KMS-11 (cell line): ENCODE data around the gene SRGN.
A peak's percentile ranks its signal among the peaks of the same experiment; 100 is the strongest.

Experiments used
- H2AFZ ChIP-seq: fragments of 200-600 bp; sonication (generic); 2 replicates; pipeline ENCODE4 v1.6.1; 2016; ENCODE audit warnings: antibody characterized with exemption, mixed run types, low read depth
- H3K27ac ChIP-seq: fragments of 200-600 bp; sonication (generic); 2 replicates; pipeline ENCODE4 v1.6.1; 2016; ENCODE audit warnings: mild to moderate bottlenecking, mixed run types
- H3K27me3 ChIP-seq: fragments of 200-600 bp; sonication (generic); 2 replicates; pipeline ENCODE4 v1.6.1; 2017; ENCODE audit warnings: mild to moderate bottlenecking, low read depth, mixed run types, moderate library complexity; ENCODE audit not compliant: insufficient read depth
- H3K36me3 ChIP-seq: fragments of 200-600 bp; sonication (generic); 2 replicates; pipeline ENCODE4 v1.6.1; 2017; ENCODE audit warnings: mild to moderate bottlenecking, mixed run types; ENCODE audit not compliant: insufficient read depth
- H3K4me1 ChIP-seq: fragments of 200-600 bp; sonication (generic); 2 replicates; pipeline ENCODE4 v1.6.1; 2016; ENCODE audit warnings: mild to moderate bottlenecking, low read depth, mixed run types; ENCODE audit not compliant: poor library complexity, severe bottlenecking
- H3K4me2 ChIP-seq: fragments of 200-600 bp; sonication (generic); 2 replicates; pipeline ENCODE4 v1.7.0; 2016; ENCODE audit warnings: mild to moderate bottlenecking, mixed run types
- H3K4me3 ChIP-seq: fragments of 200-600 bp; sonication (generic); IDR thresholded peaks from 2 replicates; pipeline ENCODE4 v1.6.1; 2017; ENCODE audit warnings: low read depth, low read length, mixed read lengths; ENCODE audit not compliant: insufficient read depth
- H3K79me2 ChIP-seq: fragments of 200-600 bp; sonication (generic); 2 replicates; pipeline ENCODE4 v1.6.1; 2016; ENCODE audit warnings: low read depth, mixed run types; ENCODE audit not compliant: insufficient read depth
- H3K9ac ChIP-seq: fragments of 200-600 bp; sonication (generic); 2 replicates; pipeline ENCODE4 v1.6.1; 2016; ENCODE audit warnings: mild to moderate bottlenecking, mixed run types
- H4K20me1 ChIP-seq: fragments of 200-600 bp; sonication (generic); 2 replicates; pipeline ENCODE4 v1.6.1; 2016; ENCODE audit warnings: mild to moderate bottlenecking, mixed run types; ENCODE audit not compliant: insufficient read depth
- TF ChIP-seq, protein P1 (sequence below): fragments of 200-600 bp; sonication (generic); conservative IDR thresholded peaks from 2 replicates; pipeline ENCODE4 v1.6.1; 2017; ENCODE audit warnings: low read depth, mild to moderate bottlenecking, antibody characterized with exemption, low read length, moderate library complexity, mixed read lengths

SRGN gene

DNA sequence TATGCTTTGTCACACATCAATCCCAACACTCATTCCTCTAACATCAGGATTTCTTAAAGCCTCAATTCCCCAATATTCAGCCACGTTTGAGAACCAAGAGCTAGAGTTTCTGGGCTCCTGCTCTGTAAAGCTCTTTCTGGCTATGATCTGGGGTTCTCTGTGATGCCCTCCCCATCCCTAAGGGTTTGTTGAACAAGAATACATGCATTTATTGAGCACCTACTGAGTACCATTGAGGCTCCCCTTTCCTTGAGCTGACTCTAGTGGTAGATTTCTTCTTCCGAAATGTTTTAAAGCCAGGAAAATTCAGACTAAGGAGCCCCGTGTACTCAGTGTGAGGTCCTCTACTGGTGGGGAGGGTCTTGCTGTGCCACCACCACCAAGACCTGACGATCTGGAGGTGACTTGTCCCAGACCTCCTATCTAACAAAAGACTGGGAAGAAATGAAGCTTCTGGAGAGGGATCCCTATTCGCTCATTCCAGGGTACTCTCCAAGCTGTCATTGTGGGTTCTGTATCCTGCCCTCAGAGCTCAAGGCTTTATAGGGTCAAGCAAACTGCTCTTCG is 23.1 kb upstream of the SRGN start:
- Histone ChIP-seq H3K9ac (no peak overlapping the region), H3K4me2 (no peak overlapping the region), H3K4me3 (no peak overlapping the region), H3K79me2 (no peaks in the 10 kb centered on the region), H3K4me1 (peaks cover 10% of the 10 kb centered on the region), H4K20me1 (no peaks in the 10 kb centered on the region), H2AFZ (no peak overlapping the region), H3K36me3 (no peaks in the 10 kb centered on the region), H3K27me3 (no peaks in the 10 kb centered on the region), H3K27ac (no peak overlapping the region)
- TF ChIP-seq, protein P1, sequence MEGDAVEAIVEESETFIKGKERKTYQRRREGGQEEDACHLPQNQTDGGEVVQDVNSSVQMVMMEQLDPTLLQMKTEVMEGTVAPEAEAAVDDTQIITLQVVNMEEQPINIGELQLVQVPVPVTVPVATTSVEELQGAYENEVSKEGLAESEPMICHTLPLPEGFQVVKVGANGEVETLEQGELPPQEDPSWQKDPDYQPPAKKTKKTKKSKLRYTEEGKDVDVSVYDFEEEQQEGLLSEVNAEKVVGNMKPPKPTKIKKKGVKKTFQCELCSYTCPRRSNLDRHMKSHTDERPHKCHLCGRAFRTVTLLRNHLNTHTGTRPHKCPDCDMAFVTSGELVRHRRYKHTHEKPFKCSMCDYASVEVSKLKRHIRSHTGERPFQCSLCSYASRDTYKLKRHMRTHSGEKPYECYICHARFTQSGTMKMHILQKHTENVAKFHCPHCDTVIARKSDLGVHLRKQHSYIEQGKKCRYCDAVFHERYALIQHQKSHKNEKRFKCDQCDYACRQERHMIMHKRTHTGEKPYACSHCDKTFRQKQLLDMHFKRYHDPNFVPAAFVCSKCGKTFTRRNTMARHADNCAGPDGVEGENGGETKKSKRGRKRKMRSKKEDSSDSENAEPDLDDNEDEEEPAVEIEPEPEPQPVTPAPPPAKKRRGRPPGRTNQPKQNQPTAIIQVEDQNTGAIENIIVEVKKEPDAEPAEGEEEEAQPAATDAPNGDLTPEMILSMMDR: no peak

DNA sequence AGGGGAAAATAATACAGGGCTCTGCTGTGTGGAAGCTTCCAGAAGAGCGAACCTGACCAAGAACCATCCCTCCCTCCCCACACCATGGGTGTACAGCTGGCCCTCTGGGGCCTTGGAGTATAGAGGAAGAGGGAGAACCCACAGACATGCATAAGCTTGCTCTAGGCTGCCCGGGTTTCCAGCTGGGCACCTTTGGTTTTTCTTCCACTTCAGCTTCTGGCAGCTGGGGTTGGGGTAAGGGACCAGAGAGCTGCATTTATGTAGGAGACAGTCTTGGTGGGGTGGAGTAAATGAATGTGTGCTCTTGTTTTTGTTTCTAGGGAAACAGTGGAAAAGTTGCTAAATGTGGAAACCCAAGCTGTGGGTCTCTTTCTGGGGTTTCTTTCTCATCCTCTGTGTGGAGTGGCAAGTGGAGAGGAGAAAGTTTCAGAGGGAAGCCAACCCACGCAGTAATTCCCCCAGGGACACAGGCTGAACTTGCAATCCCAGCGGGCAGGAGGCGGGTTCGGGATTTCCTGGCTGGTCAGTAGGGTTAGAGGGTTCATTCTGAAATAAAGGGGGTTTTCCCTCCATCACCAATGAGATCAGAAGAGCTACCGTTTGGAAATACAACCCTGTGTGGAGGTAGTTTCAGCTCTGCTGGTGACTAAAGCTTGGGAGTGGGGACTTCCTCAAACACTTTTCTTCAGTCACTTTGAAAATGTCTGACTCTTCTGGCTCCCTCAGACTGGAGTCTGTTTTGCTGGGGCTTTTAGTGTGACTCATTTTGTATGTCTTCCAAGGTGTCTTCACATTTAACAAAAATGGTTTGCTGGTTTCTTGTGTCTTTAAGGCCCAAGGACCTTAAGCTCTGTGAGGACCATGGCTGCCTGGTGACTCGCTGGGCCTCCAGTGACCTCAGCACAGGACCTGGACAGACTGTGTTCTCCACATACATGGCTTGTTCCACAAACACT is 22.2 kb upstream of the SRGN start:
- H3K27me3 ChIP-seq: no peaks in the 10 kb centered on the region
- TF ChIP-seq, protein P1: no peak
- H3K4me1 ChIP-seq: peaks cover 10% of the 10 kb centered on the region
- no peak overlapping the region for H3K4me3 ChIP-seq
- no peak overlapping the region; the same call in 1 of the 2 replicates for H3K4me2 ChIP-seq
- H3K79me2 ChIP-seq: no peaks in the 10 kb centered on the region
- no peak overlapping the region for H3K27ac ChIP-seq
- H3K9ac ChIP-seq: no peak overlapping the region
- H3K36me3 ChIP-seq: no peaks in the 10 kb centered on the region
- no peaks in the 10 kb centered on the region for H4K20me1 ChIP-seq
- 0 out of 2 replicates have a peak overlapping the region, but pooled peaks have one; percentile 12 for H2AFZ ChIP-seq

DNA sequence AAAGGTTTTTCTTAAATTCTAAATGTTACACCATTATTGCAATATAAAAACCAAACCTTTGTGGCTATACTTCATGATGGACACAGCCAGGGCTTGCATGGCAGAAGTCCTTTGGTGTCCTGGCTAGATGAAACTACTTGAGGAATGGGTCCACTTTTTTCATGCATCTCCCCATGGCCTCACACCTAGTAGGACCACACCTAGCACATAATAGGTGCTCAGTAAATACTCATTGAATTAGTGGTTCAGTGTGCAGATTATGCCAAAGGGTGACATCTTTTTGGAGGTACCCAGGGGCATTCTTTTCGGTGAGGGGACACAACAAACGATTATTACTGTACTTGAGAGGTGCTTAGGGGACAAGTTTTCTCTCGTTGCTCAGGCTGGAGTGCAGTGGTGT is 20.7 kb upstream of the SRGN start:
- Histone ChIP-seq H3K27me3 (no peaks in the 10 kb centered on the region), H3K79me2 (no peaks in the 10 kb centered on the region), H3K4me1 (peaks cover 10% of the 10 kb centered on the region), H2AFZ (no peak overlapping the region), H3K36me3 (no peaks in the 10 kb centered on the region), H3K4me3 (no peak overlapping the region), H4K20me1 (no peaks in the 10 kb centered on the region), H3K27ac (no peak overlapping the region), H3K9ac (no peak overlapping the region), H3K4me2 (no peak overlapping the region)
- TF ChIP-seq, protein P1: no peak

DNA sequence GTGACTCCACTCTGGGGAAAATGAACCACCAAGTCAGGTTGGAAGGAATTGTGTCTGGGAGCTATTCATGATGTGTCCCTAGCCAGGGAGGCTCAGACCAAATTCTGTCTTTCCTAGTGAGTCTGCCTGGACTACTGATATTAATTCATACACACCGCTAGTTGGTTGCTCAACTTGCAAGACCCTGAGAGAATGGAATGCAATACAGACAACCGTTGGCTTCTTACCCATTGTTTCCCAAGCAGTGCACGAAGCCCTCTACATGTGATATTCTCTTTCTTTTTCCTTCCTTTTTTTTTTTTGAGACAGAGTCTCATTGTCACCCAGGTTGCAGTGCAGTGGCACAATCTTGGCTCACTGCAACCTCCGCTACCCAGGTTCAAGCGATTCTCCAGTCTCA is 19.4 kb upstream of the SRGN start:
- peaks cover 10% of the 10 kb centered on the region for H3K4me1 ChIP-seq
- H3K9ac ChIP-seq: no peak overlapping the region
- H3K4me3 ChIP-seq: no peak overlapping the region
- no peaks in the 10 kb centered on the region for H3K79me2 ChIP-seq
- H3K36me3 ChIP-seq: no peaks in the 10 kb centered on the region
- H2AFZ ChIP-seq: no peak overlapping the region
- no peaks in the 10 kb centered on the region for H3K27me3 ChIP-seq
- no peak overlapping the region for H3K4me2 ChIP-seq
- H4K20me1 ChIP-seq: no peaks in the 10 kb centered on the region
- no peak overlapping the region for H3K27ac ChIP-seq
- TF ChIP-seq, protein P1: no peak
